ENCODE data around the gene UFC1. TPM values are rescaled to one million over a fixed set of nuclear protein-coding genes. Genes with fewer than 3 reads are reported as not detected.

The UFC1 gene
- total RNA-seq: 10 to 100 TPM; 56.6 to 76.2 (median 63.9) TPM
- polyA plus RNA-seq: 100 to 1,000 TPM in 1 of 3 donors, 10 to 100 TPM in 2; 98.2 to 141 (median 99.6) TPM
- long read RNA-seq, donor 1, transcript UFC1-201 (6 exons, 1,114 nt): major isoform, 20 of 26 reads
- long read RNA-seq, donor 1, partial matches to known transcripts: 0 of 26 reads
- long read RNA-seq, donor 1, other reads (novel, unspliced or antisense): 3 of 26 reads
- long read RNA-seq, donor 2, transcript UFC1-201 (6 exons, 1,114 nt): major isoform, 34 of 41 reads
- long read RNA-seq, donor 2, partial matches to known transcripts: 1 of 41 reads
- long read RNA-seq, donor 2, other reads (novel, unspliced or antisense): 3 of 41 reads

DNA sequence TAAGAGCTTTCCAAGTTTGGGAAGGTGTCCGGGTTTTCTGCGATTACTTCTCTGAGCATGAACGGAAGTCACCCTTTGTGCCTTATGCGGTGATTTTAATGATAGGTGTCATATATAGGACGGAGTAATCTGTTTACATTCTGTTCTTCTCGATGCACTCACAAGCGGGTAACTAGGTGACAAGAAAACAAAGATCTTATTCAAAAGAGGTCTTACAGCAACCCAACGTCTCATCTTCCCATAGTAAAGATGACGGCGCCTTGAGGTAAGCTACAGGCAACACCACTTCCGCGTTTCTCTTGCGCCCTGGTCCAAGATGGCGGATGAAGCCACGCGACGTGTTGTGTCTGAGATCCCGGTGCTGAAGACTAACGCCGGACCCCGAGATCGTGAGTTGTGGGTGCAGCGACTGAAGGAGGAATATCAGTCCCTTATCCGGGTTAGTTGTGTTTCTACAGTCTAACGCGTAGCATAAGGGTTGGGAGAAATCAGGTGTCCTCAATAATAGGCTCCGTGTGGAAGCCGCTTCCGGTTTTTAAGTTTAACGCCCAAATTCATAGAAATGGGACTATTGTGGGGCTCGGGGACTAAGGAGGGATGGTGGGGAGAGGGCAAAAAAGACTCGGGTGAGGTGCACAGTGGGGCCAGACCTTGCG lies at the start of gene UFC1:
UFC1 (plus strand) TSS at position 297 of the 656 bp plus-strand sequence; CDS start at position 317, 20 bp downstream.
- intact Hi-C loops (cut with DNase I): loop anchor here in 1 of 2 donors (2.0 to 5.0 kb wide), 2 partner anchors 21 to 107 kb away; partner anchors contain the start of genes DEDD and USF1
- TF ChIP-seq, protein P1, sequence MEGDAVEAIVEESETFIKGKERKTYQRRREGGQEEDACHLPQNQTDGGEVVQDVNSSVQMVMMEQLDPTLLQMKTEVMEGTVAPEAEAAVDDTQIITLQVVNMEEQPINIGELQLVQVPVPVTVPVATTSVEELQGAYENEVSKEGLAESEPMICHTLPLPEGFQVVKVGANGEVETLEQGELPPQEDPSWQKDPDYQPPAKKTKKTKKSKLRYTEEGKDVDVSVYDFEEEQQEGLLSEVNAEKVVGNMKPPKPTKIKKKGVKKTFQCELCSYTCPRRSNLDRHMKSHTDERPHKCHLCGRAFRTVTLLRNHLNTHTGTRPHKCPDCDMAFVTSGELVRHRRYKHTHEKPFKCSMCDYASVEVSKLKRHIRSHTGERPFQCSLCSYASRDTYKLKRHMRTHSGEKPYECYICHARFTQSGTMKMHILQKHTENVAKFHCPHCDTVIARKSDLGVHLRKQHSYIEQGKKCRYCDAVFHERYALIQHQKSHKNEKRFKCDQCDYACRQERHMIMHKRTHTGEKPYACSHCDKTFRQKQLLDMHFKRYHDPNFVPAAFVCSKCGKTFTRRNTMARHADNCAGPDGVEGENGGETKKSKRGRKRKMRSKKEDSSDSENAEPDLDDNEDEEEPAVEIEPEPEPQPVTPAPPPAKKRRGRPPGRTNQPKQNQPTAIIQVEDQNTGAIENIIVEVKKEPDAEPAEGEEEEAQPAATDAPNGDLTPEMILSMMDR (IDR thresholded peaks at IDR 0.05): no peak

DNA sequence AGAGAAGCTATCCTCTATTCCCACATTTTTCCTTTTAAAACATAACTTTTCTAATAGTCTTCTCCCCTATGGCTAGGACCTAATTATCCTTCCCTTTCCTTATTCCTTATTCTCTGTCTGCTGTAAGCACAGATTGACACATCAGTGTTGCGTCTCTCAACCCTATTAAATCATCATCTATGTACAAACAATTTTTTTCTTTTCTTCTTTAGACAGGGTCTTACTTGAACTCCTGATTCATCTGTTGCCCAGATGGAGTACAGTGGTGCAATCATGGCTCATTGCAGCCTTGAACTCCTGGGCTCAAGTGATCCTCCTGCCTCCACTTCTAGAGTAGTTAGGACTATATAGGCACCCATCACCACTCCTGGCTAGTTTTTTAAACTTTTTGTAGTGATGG lies 47.3 kb upstream of the UFC1 start:
- WGBS, 3 donors: 96 to 100% (median 97%) methylated on average over 1 of the region's 1 CpG
- H3K4me1 ChIP-seq: peaks cover 2% of the 10 kb centered on the region
- no peak for DNase-seq
- H3K27me3 ChIP-seq (ENCODE audit: insufficient read depth in 3 of 3, low read length in 2 of 3): no peaks in the 10 kb centered on the region
- no peak for ATAC-seq
- peaks cover 9 to 24% of the 10 kb centered on the region in 2 donors for H3K36me3 ChIP-seq (ENCODE audit: insufficient read depth in 1 of 2, low read depth in 1 of 2)
- H3K9me3 ChIP-seq: no peaks in the 10 kb centered on the region
- no peak overlapping the region for H3K4me3 ChIP-seq
- intact Hi-C loops (cut with DNase I): no loop called here
- TF ChIP-seq, protein P1 (IDR thresholded peaks at IDR 0.05): no peak
- H3K27ac ChIP-seq: no peak overlapping the region

More for the DNA sequence above, at the start of gene UFC1:
- H3K27me3 ChIP-seq (ENCODE audit: insufficient read depth in 3 of 3, low read length in 2 of 3): no peaks in the 10 kb centered on the region
- peak within 1 kb of the TSS; percentile 83 for H3K4me3 ChIP-seq
- peaks cover 0 to 16% of the 10 kb centered on the region in 2 donors for H3K36me3 ChIP-seq (ENCODE audit: insufficient read depth in 1 of 2, low read depth in 1 of 2)
- H3K4me1 ChIP-seq: peaks cover 3% of the 10 kb centered on the region
- DNase-seq: peak; percentile 72 to 89
- peak; percentile 88 to 98 (median 90) for ATAC-seq
- 0 to 1% (median 0%) methylated on average over 32 to 33 of the region's 33 CpGs for WGBS, 3 donors
- peak within 1 kb of the TSS; percentile 96 for H3K27ac ChIP-seq
- H3K9me3 ChIP-seq: no peaks in the 10 kb centered on the region

DNA sequence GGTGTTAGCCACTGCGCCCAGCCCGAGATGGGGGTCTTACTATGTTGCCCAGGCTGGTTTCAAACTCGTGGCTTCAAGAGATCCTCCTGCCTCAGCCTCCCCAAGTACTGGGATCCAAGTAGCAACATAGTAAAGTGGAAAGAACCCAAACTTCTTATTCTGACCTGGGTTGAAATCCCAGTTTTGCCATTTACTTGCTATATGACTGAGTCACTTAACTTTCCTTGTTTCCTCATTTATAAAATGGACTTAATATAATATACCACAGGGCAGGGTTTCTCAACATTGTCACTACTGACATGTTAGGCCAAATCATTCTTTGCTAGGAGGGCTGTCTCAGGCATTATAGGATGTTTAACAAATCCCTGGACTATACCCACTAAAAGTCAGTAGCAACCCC lies 42.7 kb upstream of the UFC1 start:
- H3K27ac ChIP-seq: no peak overlapping the region
- 93 to 96% (median 94%) methylated on average over 3 of the region's 3 CpGs for WGBS, 3 donors
- H3K27me3 ChIP-seq (ENCODE audit: insufficient read depth in 3 of 3, low read length in 2 of 3): no peaks in the 10 kb centered on the region
- H3K4me3 ChIP-seq: no peak overlapping the region
- peaks cover 39% of the 10 kb centered on the region for H3K4me1 ChIP-seq
- ATAC-seq (no peak), DNase-seq (no peak)
- H3K9me3 ChIP-seq: no peaks in the 10 kb centered on the region
- intact Hi-C loops (cut with DNase I): no loop called here
- H3K36me3 ChIP-seq (ENCODE audit: insufficient read depth in 1 of 2, low read depth in 1 of 2): peaks cover 3 to 12% of the 10 kb centered on the region in 2 donors
- TF ChIP-seq, protein P1 (IDR thresholded peaks at IDR 0.05): no peak

DNA sequence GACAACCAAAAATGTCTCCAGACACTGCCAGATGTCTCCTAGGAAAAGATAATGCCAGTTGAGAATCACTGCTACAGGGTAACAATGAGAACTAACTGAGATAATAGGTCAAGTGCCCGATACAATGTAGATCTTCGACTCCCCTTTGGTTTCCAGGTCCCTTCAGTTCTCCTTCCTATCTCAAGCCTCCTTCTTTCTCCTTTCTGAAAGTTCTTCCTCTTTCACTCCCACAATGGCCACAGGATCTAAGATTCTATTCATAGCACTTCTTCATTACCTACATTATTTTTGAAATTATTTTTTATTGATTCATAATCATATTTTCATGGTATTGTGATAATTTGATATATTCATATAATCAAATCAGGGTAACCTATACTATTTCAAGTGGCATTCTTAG lies 42.3 kb upstream of the UFC1 start:
- intact Hi-C loops (cut with DNase I): no loop called here
- 81 to 95% (median 86%) methylated on average over 2 of the region's 2 CpGs for WGBS, 3 donors

More for the DNA sequence above, 42.3 kb upstream of the UFC1 start:
- Histone ChIP-seq H3K4me1 (peaks cover 43% of the 10 kb centered on the region), H3K4me3 (no peak overlapping the region), H3K27ac (no peak overlapping the region), H3K9me3 (no peaks in the 10 kb centered on the region), H3K27me3 (ENCODE audit: insufficient read depth in 3 of 3, low read length in 2 of 3) (no peaks in the 10 kb centered on the region), H3K36me3 (ENCODE audit: insufficient read depth in 1 of 2, low read depth in 1 of 2) (peaks cover 3 to 12% of the 10 kb centered on the region in 2 donors)
- TF ChIP-seq, protein P1 (IDR thresholded peaks at IDR 0.05): no peak
- no peak for DNase-seq
- no peak for ATAC-seq
